Parathyroid adenoma (tissue), 2 donors: ENCODE measurements around the gene PHC3.
"Not testable (repeated sequence)": the region's sequence is repeated elsewhere in the genome, so short reads cannot be mapped to it uniquely, and the experiment has no call there.

Experiments
- H2AFZ ChIP-seq: fragments of 300-600 bp; sonication (generic); one replicate; pipeline ENCODE4 v1.7.0; 2017; ENCODE audit warnings: antibody characterized with exemption, mild to moderate bottlenecking
- H3K27ac ChIP-seq: fragments of 300-600 bp; sonication (generic); one replicate; pipeline ENCODE4 v1.7.0; 2017
- H3K27me3 ChIP-seq: fragments of 300-600 bp; sonication (generic); one replicate; pipeline ENCODE4 v1.7.0; 2017; ENCODE audit warnings: low read length; ENCODE audit not compliant: control insufficient read depth, insufficient read depth
- H3K36me3 ChIP-seq: fragments of 300-600 bp; sonication (generic); one replicate; pipeline ENCODE4 v1.7.0; 2017; ENCODE audit warnings: low read length; ENCODE audit not compliant: control insufficient read depth, insufficient read depth
- H3K4me1 ChIP-seq: fragments of 300-600 bp; sonication (generic); one replicate; pipeline ENCODE4 v1.7.0; 2017; ENCODE audit warnings: control low read depth
- H3K4me2 ChIP-seq: fragments of 300-600 bp; sonication (generic); one replicate; pipeline ENCODE4 v1.7.0; 2017; ENCODE audit warnings: low read length
- H3K4me3 ChIP-seq: fragments of 300-600 bp; sonication (generic); one replicate; pipeline ENCODE4 v1.7.0; 2017; ENCODE audit warnings: low read depth, low read length
- H3K79me2 ChIP-seq: fragments of 300-600 bp; sonication (generic); one replicate; pipeline ENCODE4 v1.7.0; 2017; ENCODE audit warnings: control low read depth
- H3K9ac ChIP-seq: fragments of 300-600 bp; sonication (generic); one replicate; pipeline ENCODE4 v1.7.0; 2017; ENCODE audit warnings: mild to moderate bottlenecking
- H3K9me3 ChIP-seq: fragments of 300-600 bp; sonication (generic); one replicate; pipeline ENCODE4 v1.7.0; 2017; ENCODE audit warnings: low read length; ENCODE audit not compliant: control insufficient read depth
- TF ChIP-seq, protein P1 (sequence below): fragments of 300-600 bp; sonication (generic); IDR thresholded peaks from one replicate; pipeline ENCODE4 v1.7.0; 2017; ENCODE audit warnings: antibody characterized with exemption, mild to moderate bottlenecking
- donor health status: primary hyperparathyroidism.

The PHC3 gene

DNA sequence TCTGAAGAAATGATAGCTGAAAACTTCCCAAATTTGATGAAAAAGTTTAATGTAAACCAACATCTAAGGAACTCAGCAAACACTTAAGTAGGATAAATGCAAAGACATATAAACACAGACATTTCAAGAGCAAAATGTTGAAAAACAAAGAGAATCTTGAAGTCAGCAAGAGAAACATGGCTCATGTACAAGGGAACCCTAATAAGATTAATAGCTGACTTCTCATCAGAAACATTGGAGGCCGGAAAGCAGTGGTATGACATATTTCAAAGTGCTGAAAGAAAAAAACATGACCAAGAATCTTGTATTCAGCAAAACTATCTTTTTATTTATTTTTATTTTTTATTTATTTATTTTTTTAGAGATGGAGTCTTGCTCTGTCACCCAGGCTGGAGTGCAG, 30.1 kb upstream of the PHC3 start:
- Histone ChIP-seq H3K4me3 (no peak overlapping the region), H3K4me1 (no peaks in the 10 kb centered on the region), H3K27me3 (no peaks in the 10 kb centered on the region), H3K79me2 (no peaks in the 10 kb centered on the region), H3K9me3 (no peaks in the 10 kb centered on the region), H3K27ac (no peak overlapping the region), H3K36me3 (no peaks in the 10 kb centered on the region), H3K9ac (no peak overlapping the region), H2AFZ (no peak overlapping the region), H3K4me2 (no peak overlapping the region)
- TF ChIP-seq, protein P1, sequence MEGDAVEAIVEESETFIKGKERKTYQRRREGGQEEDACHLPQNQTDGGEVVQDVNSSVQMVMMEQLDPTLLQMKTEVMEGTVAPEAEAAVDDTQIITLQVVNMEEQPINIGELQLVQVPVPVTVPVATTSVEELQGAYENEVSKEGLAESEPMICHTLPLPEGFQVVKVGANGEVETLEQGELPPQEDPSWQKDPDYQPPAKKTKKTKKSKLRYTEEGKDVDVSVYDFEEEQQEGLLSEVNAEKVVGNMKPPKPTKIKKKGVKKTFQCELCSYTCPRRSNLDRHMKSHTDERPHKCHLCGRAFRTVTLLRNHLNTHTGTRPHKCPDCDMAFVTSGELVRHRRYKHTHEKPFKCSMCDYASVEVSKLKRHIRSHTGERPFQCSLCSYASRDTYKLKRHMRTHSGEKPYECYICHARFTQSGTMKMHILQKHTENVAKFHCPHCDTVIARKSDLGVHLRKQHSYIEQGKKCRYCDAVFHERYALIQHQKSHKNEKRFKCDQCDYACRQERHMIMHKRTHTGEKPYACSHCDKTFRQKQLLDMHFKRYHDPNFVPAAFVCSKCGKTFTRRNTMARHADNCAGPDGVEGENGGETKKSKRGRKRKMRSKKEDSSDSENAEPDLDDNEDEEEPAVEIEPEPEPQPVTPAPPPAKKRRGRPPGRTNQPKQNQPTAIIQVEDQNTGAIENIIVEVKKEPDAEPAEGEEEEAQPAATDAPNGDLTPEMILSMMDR, result no peak

- Histone ChIP-seq H3K27ac (no peak overlapping the region), H3K27me3 (no peaks in the 10 kb centered on the region), H3K9me3 (no peaks in the 10 kb centered on the region), H3K36me3 (no peaks in the 10 kb centered on the region), H3K79me2 (no peaks in the 10 kb centered on the region), H2AFZ (no peak overlapping the region), H3K4me1 (no peaks in the 10 kb centered on the region), H3K4me2 (no peak overlapping the region), H3K4me3 (no peak overlapping the region), H3K9ac (no peak overlapping the region)
- TF ChIP-seq, protein P1, result no peak
Observed at GRCh38 chr3:170207717-170208116, 26.2 kb upstream of the PHC3 start.

DNA sequence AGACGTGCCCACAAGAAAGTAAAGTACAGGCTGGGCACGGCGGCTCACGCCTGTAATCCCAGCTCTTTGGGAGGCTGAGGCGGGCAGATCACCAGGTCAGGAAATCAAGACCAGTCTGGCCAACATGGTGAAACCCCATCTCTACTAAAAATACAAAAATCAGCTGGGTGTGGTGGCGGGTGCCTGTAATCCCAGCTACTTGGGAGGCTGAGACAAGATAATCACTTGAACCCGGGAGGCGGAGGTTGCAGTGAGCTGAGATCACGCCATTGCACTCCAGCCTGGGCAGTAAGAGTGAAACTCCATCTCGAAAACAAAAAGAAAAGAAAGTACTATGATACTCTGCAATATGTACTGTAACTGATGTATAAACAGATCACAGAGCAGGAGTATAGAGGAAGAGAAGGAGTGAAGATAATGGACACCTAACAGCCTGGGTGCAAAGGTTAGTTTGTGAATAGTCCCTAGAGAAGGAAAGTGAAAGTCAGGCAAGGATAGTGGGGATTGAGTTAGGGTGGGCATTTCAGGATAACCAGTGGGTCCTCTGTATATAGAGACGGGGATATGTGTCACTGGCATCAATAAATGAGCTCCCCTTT, 24.7 kb upstream of the PHC3 start:
- not testable (repeated sequence) for H3K27ac ChIP-seq, H3K4me3 ChIP-seq, H3K9me3 ChIP-seq, H3K4me2 ChIP-seq, H3K9ac ChIP-seq, H2AFZ ChIP-seq, H3K27me3 ChIP-seq, H3K4me1 ChIP-seq, H3K79me2 ChIP-seq, H3K36me3 ChIP-seq

- Histone ChIP-seq H3K4me2 (no peak overlapping the region), H3K27ac (no peak overlapping the region), H2AFZ (no peak overlapping the region), H3K4me1 (no peaks in the 10 kb centered on the region), H3K9me3 (no peaks in the 10 kb centered on the region), H3K27me3 (no peaks in the 10 kb centered on the region), H3K79me2 (no peaks in the 10 kb centered on the region), H3K9ac (no peak overlapping the region), H3K4me3 (no peak overlapping the region), H3K36me3 (no peaks in the 10 kb centered on the region)
- TF ChIP-seq, protein P1, result no peak
Observed at GRCh38 chr3:170205302-170205701, 23.8 kb upstream of the PHC3 start.

GRCh38 chr3:170204509-170204908, 23.0 kb upstream of the PHC3 start:
- no peak overlapping the region for H3K27ac ChIP-seq
- TF ChIP-seq, protein P1, result no peak

More at GRCh38 chr3:170204509-170204908, 23.0 kb upstream of the PHC3 start:
- Histone ChIP-seq H3K4me2 (no peak overlapping the region), H3K4me1 (no peaks in the 10 kb centered on the region), H3K9ac (no peak overlapping the region), H3K79me2 (no peaks in the 10 kb centered on the region), H3K9me3 (no peaks in the 10 kb centered on the region), H3K27me3 (no peaks in the 10 kb centered on the region), H3K4me3 (no peak overlapping the region), H2AFZ (no peak overlapping the region), H3K36me3 (no peaks in the 10 kb centered on the region)
